ENCODE data around the gene KSR1.

Gene KSR1

GRCh38 chr17:27562777-27563455 is 106.7 kb downstream of the KSR1 start:
- Histone ChIP-seq H3K9me3 (replicated peaks in 1 of 11) (peaks cover 0 to 10% (median 6%) of the 10 kb centered on the region in 11 experiments; a peak in 12 of 22 replicates), H4K20me1 (no peaks in the 10 kb centered on the region; a peak in 2 of 22 replicates), H3K4me2 (peak overlapping the region in 4 of 11 experiments; percentile 4 to 21 (median 8); a peak in 1 of 22 replicates), H3K4me3 (no peak overlapping the region), H3K36me3 (peaks cover 0 to 12% (median 0%) of the 10 kb centered on the region in 11 experiments; a peak in 5 of 22 replicates), H3K27me3 (no peaks in the 10 kb centered on the region), H3K9ac (no peak overlapping the region), H3K27ac (no peak overlapping the region), H3K4me1 (peaks cover 28 to 83% (median 67%) of the 10 kb centered on the region in 10 experiments)
- no peak for TF ChIP-seq Cebpa-rat (IDR thresholded peaks at IDR 0.05)

- no peak for TF ChIP-seq Cebpa-rat (IDR thresholded peaks at IDR 0.05)
- Histone ChIP-seq H3K36me3 (peaks cover 0 to 6% (median 0%) of the 10 kb centered on the region in 11 experiments; a peak in 3 of 22 replicates), H3K4me2 (peak overlapping the region in 4 of 11 experiments; percentile 4 to 21 (median 8); a peak in 2 of 22 replicates), H3K27me3 (no peaks in the 10 kb centered on the region), H4K20me1 (peaks cover 0 to 1% (median 0%) of the 10 kb centered on the region in 11 experiments; a peak in 2 of 22 replicates), H3K9me3 (replicated peaks in 1 of 11) (peaks cover 0 to 10% (median 6%) of the 10 kb centered on the region in 11 experiments; a peak in 12 of 22 replicates), H3K27ac (no peak overlapping the region), H3K4me3 (no peak overlapping the region), H3K9ac (no peak overlapping the region), H3K4me1 (peaks cover 28 to 88% (median 70%) of the 10 kb centered on the region in 10 experiments)
Measured at GRCh38 chr17:27563532-27563931, 107.3 kb downstream of the KSR1 start.

GRCh38 chr17:27564463-27564862 is 108.2 kb downstream of the KSR1 start:
- no peak overlapping the region for H3K27ac ChIP-seq
- peak overlapping the region in 2 of 11 experiments; percentile 78 to 79; a peak in 3 of 22 replicates for H3K4me2 ChIP-seq
- no peak overlapping the region for H3K4me3 ChIP-seq
- TF ChIP-seq Cebpa-rat (IDR thresholded peaks at IDR 0.05), result no peak
- H3K4me1 ChIP-seq, result peaks cover 23 to 79% (median 65%) of the 10 kb centered on the region in 10 experiments
- H4K20me1 ChIP-seq, result peaks cover 0 to 4% (median 0%) of the 10 kb centered on the region in 11 experiments; a peak in 2 of 22 replicates
- no peaks in the 10 kb centered on the region for H3K27me3 ChIP-seq
- H3K9ac ChIP-seq, result no peak overlapping the region
- peaks cover 0 to 10% (median 6%) of the 10 kb centered on the region in 11 experiments; a peak in 12 of 22 replicates for H3K9me3 ChIP-seq (replicated peaks in 1 of 11)
- H3K36me3 ChIP-seq, result peaks cover 0 to 6% (median 0%) of the 10 kb centered on the region in 11 experiments; a peak in 2 of 22 replicates

- H3K27ac ChIP-seq, result peak overlapping the region in 5 of 11 experiments; percentile 26 to 39 (median 34); a peak in 5 of 22 replicates
- peaks cover 15 to 80% (median 65%) of the 10 kb centered on the region in 10 experiments for H3K4me1 ChIP-seq
- peaks cover 0 to 6% (median 0%) of the 10 kb centered on the region in 11 experiments; a peak in 2 of 22 replicates for H3K36me3 ChIP-seq
- H3K4me3 ChIP-seq, result 0 out of 20 replicates have a peak overlapping the region, but pooled peaks of 1 of the 10 experiments have one; percentile 13
- H4K20me1 ChIP-seq, result peaks cover 0 to 15% (median 0%) of the 10 kb centered on the region in 11 experiments; a peak in 6 of 22 replicates
- H3K4me2 ChIP-seq, result peak overlapping the region; percentile 45 to 83 (median 78)
- TF ChIP-seq Cebpa-rat (IDR thresholded peaks at IDR 0.05), result no peak
- peaks cover 0 to 10% (median 6%) of the 10 kb centered on the region in 11 experiments; a peak in 12 of 22 replicates for H3K9me3 ChIP-seq (replicated peaks in 1 of 11)
- no peaks in the 10 kb centered on the region for H3K27me3 ChIP-seq
- peak overlapping the region in 3 of 11 experiments; percentile 2 to 32 (median 26); a peak in 1 of 22 replicates for H3K9ac ChIP-seq
Measured at GRCh38 chr17:27565874-27566670, 109.8 kb downstream of the KSR1 start.

GRCh38 chr17:27566671-27567562 is 110.7 kb downstream of the KSR1 start:
- Histone ChIP-seq H3K27me3 (no peaks in the 10 kb centered on the region), H3K4me3 (no peak overlapping the region), H3K4me1 (peaks cover 17 to 83% (median 70%) of the 10 kb centered on the region in 10 experiments), H3K4me2 (peak overlapping the region; percentile 45 to 83 (median 78)), H3K27ac (peak overlapping the region in 6 of 11 experiments; percentile 26 to 45 (median 34); a peak in 7 of 22 replicates), H3K9ac (0 out of 22 replicates have a peak overlapping the region, but pooled peaks of 2 of the 11 experiments have one; percentile 26 to 32), H3K9me3 (replicated peaks in 1 of 11) (peaks cover 0 to 10% (median 6%) of the 10 kb centered on the region in 11 experiments; a peak in 12 of 22 replicates), H4K20me1 (peaks cover 0 to 20% (median under 1%) of the 10 kb centered on the region in 11 experiments; a peak in 6 of 22 replicates), H3K36me3 (peaks cover 0 to 6% (median 0%) of the 10 kb centered on the region in 11 experiments; a peak in 2 of 22 replicates)
- no peak for TF ChIP-seq Cebpa-rat (IDR thresholded peaks at IDR 0.05)

- H3K9me3 ChIP-seq (replicated peaks in 1 of 11), result peaks cover 0 to 10% (median 6%) of the 10 kb centered on the region in 11 experiments; a peak in 12 of 22 replicates
- H3K4me3 ChIP-seq, result no peak overlapping the region
- H4K20me1 ChIP-seq, result peaks cover 0 to 20% (median 4%) of the 10 kb centered on the region in 11 experiments; a peak in 6 of 22 replicates
- peak overlapping the region in 2 of 11 experiments; percentile 6 to 45; a peak in 1 of 22 replicates for H3K27ac ChIP-seq
- no peaks in the 10 kb centered on the region for H3K27me3 ChIP-seq
- no peak for TF ChIP-seq Cebpa-rat (IDR thresholded peaks at IDR 0.05)
- H3K4me1 ChIP-seq, result peaks cover 17 to 83% (median 71%) of the 10 kb centered on the region in 10 experiments
- peaks cover 0 to 6% (median 0%) of the 10 kb centered on the region in 11 experiments; a peak in 2 of 22 replicates for H3K36me3 ChIP-seq
- no peak overlapping the region for H3K9ac ChIP-seq
- H3K4me2 ChIP-seq, result peak overlapping the region in 8 of 11 experiments; percentile 2 to 83 (median 56); a peak in 10 of 22 replicates
Measured at GRCh38 chr17:27567563-27567859, 111.3 kb downstream of the KSR1 start.

- Histone ChIP-seq H3K9ac (no peak overlapping the region), H3K27me3 (no peaks in the 10 kb centered on the region)
Measured at GRCh38 chr17:27568216-27568615, 112.0 kb downstream of the KSR1 start.

More at GRCh38 chr17:27568216-27568615, 112.0 kb downstream of the KSR1 start:
- Histone ChIP-seq H3K27ac (0 out of 22 replicates have a peak overlapping the region, but pooled peaks of 1 of the 11 experiments have one; percentile 45), H3K9me3 (replicated peaks in 1 of 11) (peaks cover 0 to 10% (median 6%) of the 10 kb centered on the region in 11 experiments; a peak in 12 of 22 replicates), H3K4me3 (no peak overlapping the region), H3K4me1 (peaks cover 17 to 79% (median 70%) of the 10 kb centered on the region in 10 experiments), H4K20me1 (peaks cover 0 to 20% (median 4%) of the 10 kb centered on the region in 11 experiments; a peak in 6 of 22 replicates), H3K4me2 (peak overlapping the region in 7 of 11 experiments; percentile 2 to 80 (median 25); a peak in 6 of 22 replicates), H3K36me3 (peaks cover 0 to 6% (median 0%) of the 10 kb centered on the region in 11 experiments; a peak in 2 of 22 replicates)
- no peak for TF ChIP-seq Cebpa-rat (IDR thresholded peaks at IDR 0.05)
